GM12873 (cell line): Measurements from ENCODE around the gene SIN3A.

ENCODE experiments used
- TF ChIP-seq, protein P1 (sequence below): IDR thresholded peaks from 2 replicates; pipeline ENCODE4 v1.5.1; 2012; ENCODE audit warnings: low read depth, mild to moderate bottlenecking, moderate library complexity, low read length, control low read depth; ENCODE audit not compliant: insufficient read depth; ENCODE audit errors: missing control alignments

The SIN3A gene

DNA sequence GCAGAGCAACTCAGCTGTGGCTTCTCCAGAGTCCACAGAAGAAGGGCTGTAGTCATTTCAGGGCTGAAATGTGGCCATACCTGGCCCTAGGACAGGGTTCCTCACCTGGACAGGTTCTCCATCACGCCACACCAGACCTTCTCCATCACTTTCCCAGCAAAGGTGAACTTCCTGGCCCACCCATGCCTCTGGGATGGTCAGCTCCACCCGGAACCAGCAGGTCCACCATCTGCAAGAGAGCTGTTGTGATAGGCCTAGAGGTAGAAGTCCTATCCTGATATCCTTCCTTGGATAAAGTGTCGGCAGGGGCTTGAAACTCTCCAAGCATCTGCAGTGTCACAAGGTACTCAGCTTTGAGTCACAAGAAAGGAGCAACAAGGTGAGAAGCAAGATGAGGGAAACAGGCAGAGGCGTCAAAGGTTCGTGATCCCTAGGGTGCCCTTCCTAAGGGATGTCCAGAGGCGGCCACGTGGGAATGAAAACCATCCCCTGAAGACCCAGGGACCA lies 84.0 kb downstream of the SIN3A start:
- TF ChIP-seq, protein P1, sequence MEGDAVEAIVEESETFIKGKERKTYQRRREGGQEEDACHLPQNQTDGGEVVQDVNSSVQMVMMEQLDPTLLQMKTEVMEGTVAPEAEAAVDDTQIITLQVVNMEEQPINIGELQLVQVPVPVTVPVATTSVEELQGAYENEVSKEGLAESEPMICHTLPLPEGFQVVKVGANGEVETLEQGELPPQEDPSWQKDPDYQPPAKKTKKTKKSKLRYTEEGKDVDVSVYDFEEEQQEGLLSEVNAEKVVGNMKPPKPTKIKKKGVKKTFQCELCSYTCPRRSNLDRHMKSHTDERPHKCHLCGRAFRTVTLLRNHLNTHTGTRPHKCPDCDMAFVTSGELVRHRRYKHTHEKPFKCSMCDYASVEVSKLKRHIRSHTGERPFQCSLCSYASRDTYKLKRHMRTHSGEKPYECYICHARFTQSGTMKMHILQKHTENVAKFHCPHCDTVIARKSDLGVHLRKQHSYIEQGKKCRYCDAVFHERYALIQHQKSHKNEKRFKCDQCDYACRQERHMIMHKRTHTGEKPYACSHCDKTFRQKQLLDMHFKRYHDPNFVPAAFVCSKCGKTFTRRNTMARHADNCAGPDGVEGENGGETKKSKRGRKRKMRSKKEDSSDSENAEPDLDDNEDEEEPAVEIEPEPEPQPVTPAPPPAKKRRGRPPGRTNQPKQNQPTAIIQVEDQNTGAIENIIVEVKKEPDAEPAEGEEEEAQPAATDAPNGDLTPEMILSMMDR, result no peak

DNA sequence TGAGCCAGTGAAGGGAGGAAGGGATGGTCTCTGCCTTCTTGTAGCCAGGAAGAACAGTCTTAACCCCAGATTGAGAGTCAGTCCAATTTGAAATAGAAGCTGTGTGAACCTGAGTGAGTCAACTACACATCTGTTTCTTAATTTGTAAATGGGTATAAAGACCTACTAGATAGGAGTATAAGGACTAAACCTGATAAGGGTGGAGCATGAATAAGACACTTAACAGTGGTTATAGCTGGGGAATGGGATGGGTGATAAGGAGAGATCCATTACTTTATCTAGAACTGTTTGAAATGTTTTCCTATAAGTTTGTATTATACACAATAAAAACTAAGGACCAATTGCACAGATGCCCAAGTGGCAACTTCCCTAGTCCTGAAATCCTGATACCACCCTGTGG lies 84.5 kb downstream of the SIN3A start:
- TF ChIP-seq, protein P1, result no peak

DNA sequence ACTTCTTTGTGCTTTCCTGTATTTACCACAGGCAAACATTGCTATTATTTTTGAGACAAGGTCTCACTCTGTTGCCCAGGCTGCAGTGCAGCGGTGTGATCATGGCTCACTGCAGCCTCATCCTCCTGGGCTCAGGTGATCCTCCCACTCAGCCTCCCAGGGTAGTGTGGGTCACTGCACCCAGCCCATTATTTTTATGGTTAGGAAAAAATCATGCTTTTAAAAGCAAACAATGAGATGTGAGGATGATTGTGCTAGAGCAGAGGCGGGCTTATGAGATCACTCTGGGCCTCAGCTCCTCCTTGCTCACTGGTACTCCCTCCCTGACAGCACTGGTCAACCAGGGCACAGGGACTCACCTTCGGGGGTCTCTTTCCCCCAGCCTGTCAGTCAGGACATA lies 85.3 kb downstream of the SIN3A start:
- TF ChIP-seq, protein P1, result no peak

DNA sequence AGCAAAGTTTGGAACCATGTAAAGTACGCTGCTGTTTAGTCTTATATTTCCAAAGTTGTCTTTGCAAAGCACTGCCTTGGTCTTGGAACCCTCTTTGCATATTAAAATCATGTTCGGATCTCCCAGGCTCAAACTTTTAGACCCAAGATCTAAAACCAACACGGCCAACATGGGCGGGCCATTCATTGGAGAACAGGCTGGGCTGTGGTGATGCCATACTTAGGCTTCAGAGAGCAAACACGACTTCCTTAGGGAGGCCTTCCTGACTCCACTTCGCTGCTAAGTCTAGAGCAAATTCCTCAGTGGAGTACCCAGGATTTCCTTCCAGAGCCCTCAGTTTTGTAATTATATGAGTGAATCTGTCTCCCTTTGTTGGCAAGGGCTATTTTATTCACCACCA lies 86.6 kb downstream of the SIN3A start:
- TF ChIP-seq, protein P1, result no peak

DNA sequence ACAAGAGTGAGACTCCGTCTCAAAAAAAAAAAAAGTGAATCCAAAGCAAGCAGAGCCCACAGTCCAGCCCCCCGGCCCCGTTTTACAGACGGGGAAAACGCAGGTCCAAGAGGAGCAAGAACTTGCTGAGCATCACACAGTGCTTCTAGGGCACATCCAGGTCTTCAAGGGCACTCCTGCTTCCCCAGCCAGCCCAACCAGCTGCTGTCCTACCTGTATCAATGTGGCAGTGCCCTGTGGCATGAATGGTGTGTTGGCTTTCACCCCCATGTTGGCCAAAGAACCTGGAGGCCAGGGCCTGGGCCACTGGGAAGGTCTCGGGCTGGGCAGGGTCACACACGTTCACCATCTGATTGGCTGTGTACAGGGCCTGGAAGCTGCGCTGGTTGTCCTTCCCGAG lies 87.7 kb downstream of the SIN3A start:
- TF ChIP-seq, protein P1, result no peak

DNA sequence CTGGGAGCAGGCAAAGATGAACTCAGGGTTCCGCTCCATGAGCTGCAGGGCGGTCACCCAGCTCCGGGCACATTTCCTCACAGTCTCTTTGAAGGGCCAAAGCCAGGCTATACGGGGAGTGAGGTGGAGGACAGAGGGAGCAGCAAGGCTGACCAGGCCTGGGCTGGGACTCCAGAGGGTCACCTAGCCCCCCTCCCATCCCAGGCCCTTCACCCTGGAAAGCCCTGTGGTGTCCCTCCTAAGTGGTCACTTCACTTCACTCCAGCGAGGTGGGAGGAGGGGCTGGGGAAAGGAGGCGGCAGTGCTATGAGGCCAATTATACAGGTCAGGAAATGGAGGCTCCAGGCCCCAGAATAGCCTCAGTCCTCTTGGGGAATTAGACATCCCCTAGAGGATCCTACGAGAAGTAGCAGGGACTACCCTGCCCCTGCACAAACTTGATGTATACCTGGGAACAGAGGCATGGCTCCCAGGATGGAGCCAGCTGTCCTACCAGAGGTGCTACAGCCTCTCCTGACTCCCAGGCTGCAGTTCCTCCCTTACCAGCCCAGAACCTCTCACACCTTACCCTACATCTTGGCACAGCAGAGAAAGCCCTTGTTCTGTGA lies 88.7 kb downstream of the SIN3A start:
- TF ChIP-seq, protein P1, result peak; percentile 14

DNA sequence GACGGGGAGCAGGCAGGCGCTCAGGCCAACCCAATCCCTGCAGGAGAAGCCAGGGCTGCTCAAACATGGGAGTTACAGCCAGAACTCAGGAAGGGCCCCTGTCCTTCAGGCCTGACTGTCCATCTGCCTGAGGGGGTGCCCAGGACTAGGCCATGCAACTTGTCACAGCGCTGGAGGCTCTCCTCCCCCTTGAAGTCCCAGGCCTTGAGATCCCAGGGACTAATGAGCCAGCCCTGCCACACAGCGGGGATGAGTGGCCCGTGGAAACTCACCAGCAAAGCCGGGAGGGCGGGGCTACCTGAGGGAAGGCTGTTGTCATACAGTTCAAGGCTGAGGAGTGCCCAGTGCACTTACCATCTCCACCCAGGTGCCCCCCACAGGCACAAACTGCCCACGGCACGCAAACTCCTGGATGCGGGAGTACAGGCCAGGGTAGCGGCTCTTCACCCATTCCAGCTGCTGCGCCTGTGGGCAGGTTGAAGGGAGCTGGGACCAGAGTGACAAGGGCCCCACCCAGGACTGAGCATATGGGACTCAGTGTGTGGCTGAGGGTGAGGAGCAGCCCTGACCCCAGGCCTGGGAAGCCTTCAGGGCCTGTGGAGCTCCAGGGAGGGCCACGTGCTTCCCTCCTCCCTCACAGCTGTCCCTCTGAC lies 89.4 kb downstream of the SIN3A start:
- TF ChIP-seq, protein P1, result no peak
